Keratinocyte (primary cell): ENCODE results near the gene SH3GLB2. TPM values are rescaled to one million over a fixed set of nuclear protein-coding genes. Genes with fewer than 3 reads are reported as not detected.

Experiments used
- DNase-seq: peaks from one replicate; pipeline ENCODE4 v3.0.0-alpha.2; 2011; ENCODE audit warnings: low read depth, missing footprints, low spot score
- FAIRE-seq: peaks from 2 replicates; lab custom pipeline; 2011; peaks lifted over from hg19 to GRCh38; lab: Jason Lieb, UNC
- H2AFZ ChIP-seq: 2 replicates; pipeline ENCODE4 v1.6.0; 2012; ENCODE audit warnings: low read length, control low read depth, inconsistent platforms; ENCODE audit not compliant: control insufficient read depth
- H3K27ac ChIP-seq: 2 replicates; pipeline ENCODE4 v1.5.1; 2011; ENCODE audit warnings: low read length; ENCODE audit not compliant: control insufficient read depth, insufficient read depth
- H3K27me3 ChIP-seq: 3 replicates; pipeline ENCODE4 v1.6.0; 2011; ENCODE audit warnings: low read length; ENCODE audit not compliant: control insufficient read depth, insufficient read depth; ENCODE audit errors: extremely low read depth
- H3K36me3 ChIP-seq, 2 experiments: 2 replicates in 1 of 2; 3 replicates in 1 of 2; pipeline ENCODE4 v1.5.1; 2011; ENCODE audit warnings: low read length in 2 of 2, mild to moderate bottlenecking in 1 of 2; ENCODE audit not compliant: control insufficient read depth in 2 of 2, insufficient read depth in 2 of 2; ENCODE audit errors: extremely low read depth in 1 of 2
- H3K4me1 ChIP-seq: 3 replicates; pipeline ENCODE4 v1.5.1; 2011; ENCODE audit warnings: low read length; ENCODE audit not compliant: control insufficient read depth, insufficient read depth; ENCODE audit errors: extremely low read depth
- H3K4me2 ChIP-seq: 3 replicates; pipeline ENCODE4 v1.6.0; 2011; ENCODE audit warnings: low read depth, low read length; ENCODE audit not compliant: control insufficient read depth, insufficient read depth; ENCODE audit errors: extremely low read depth
- H3K4me3 ChIP-seq, 3 experiments: fragments of 200-600 bp in 1 of 3; sonication (generic) in 1 of 3; 2 replicates in 2 of 3; 3 replicates in 1 of 3; pipeline ENCODE4 v1.5.1; 2011 to 2016; ENCODE audit warnings: low read length in 3 of 3, mild to moderate bottlenecking in 3 of 3, control low read depth in 2 of 3, inconsistent platforms in 1 of 3, low read depth in 1 of 3, mixed read lengths in 1 of 3, mixed run types in 1 of 3, moderate library complexity in 1 of 3; ENCODE audit not compliant: control insufficient read depth in 2 of 3, insufficient read depth in 2 of 3; ENCODE audit errors: extremely low read depth in 1 of 3
- H3K79me2 ChIP-seq: 2 replicates; pipeline ENCODE4 v1.6.0; 2012; ENCODE audit warnings: low read length; ENCODE audit not compliant: control insufficient read depth, insufficient read depth
- H3K9ac ChIP-seq: 3 replicates; pipeline ENCODE4 v1.6.0; 2011; ENCODE audit warnings: low read length; ENCODE audit not compliant: control insufficient read depth, insufficient read depth; ENCODE audit errors: extremely low read depth
- H3K9me1 ChIP-seq: 3 replicates; pipeline ENCODE4 v1.6.0; 2011; ENCODE audit warnings: low read length; ENCODE audit not compliant: control insufficient read depth, insufficient read depth; ENCODE audit errors: extremely low read depth
- H3K9me3 ChIP-seq: 2 replicates; pipeline ENCODE4 v1.5.1; 2012; ENCODE audit warnings: low read depth, low read length; ENCODE audit not compliant: control insufficient read depth
- H4K20me1 ChIP-seq: 3 replicates; pipeline ENCODE4 v1.6.0; 2011; ENCODE audit warnings: low read length; ENCODE audit not compliant: control insufficient read depth, insufficient read depth; ENCODE audit errors: extremely low read depth
- EZH2 ChIP-seq: IDR thresholded peaks from one replicate; pipeline ENCODE4 v1.6.1; 2012; ENCODE audit warnings: inconsistent platforms, mild to moderate bottlenecking, low read length, moderate library complexity
- dilution Hi-C: fragments of 300-500 bp; cut with MboI; formaldehyde crosslinking; loops from one replicate; pipeline ENCODE4 v1.7.0; 2020; ENCODE audit warnings: low sequenced_read_pairs; ENCODE audit not compliant: extremely low pct_ligation_motif_present
- polyA plus RNA-seq, 5 experiments: library from polyadenylated mRNA; depleted of rRNA in 3 of 5; stranded (reverse) in 3 of 5; stranded (forward) in 1 of 5; unstranded in 1 of 5; fragments of >200 nt; gene quantifications; 1 replicate in 1 of 5; 2 replicates in 3 of 5; 3 replicates in 1 of 5; pipeline versions ENCODE4 v1.2.1 to v1.2.3, GENCODE V29; 2011 to 2012; ENCODE audit warnings: missing spikeins in 2 of 5, low read depth in 1 of 5, low replicate concordance in 1 of 5
- TF ChIP-seq, protein P1 (sequence below), 3 experiments: IDR thresholded peaks in 1 of 3; conservative IDR thresholded peaks in 1 of 3; optimal IDR thresholded peaks in 1 of 3; 2 replicates in 2 of 3; 3 replicates in 1 of 3; pipeline versions ENCODE3 to v1.5.1; 2011; ENCODE audit warnings: low read length in 3 of 3, mild to moderate bottlenecking in 3 of 3, moderate library complexity in 2 of 3, control low read depth in 1 of 3, inconsistent platforms in 1 of 3; ENCODE audit not compliant: insufficient read depth in 2 of 3; ENCODE audit errors: extremely low read depth in 1 of 3

SH3GLB2 gene
- polyA plus RNA-seq, 1 donor (not counting 4 experiments of a cell fraction or from before 2014, with no cell fraction given): 37.1 TPM

DNA sequence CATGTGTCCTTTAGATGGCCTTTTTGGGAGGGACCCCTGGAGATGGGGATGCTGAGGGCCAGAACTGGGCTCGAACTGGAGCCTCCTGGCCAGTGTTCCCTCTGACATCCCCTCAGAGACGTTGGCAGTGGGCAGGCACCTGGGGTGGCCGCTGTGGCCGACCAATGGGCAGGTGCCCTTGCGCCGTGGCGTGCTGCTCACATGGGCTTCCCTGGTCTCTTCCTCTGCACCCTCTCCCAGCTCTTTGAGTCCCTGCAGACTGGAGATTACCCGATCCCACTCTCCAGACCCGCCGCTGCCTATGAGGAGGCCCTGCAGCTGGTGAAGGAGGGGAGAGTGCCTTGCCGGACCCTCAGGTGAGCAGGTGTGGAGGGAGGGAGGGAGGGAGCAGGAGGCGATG lies 32.9 kb upstream of the SH3GLB2 start:
- H3K9ac ChIP-seq: no peak overlapping the region
- no peaks in the 10 kb centered on the region for H3K9me3 ChIP-seq
- H3K4me1 ChIP-seq: no peaks in the 10 kb centered on the region
- no peaks in the 10 kb centered on the region for H4K20me1 ChIP-seq
- peaks cover 21 to 31% of the 10 kb centered on the region in 2 experiments for H3K36me3 ChIP-seq
- dilution Hi-C loops: no loop called here
- H3K4me3 ChIP-seq: no peak overlapping the region
- no peak overlapping the region for H3K27ac ChIP-seq
- no peaks in the 10 kb centered on the region for H3K9me1 ChIP-seq
- no peak for FAIRE-seq
- H3K4me2 ChIP-seq: no peak overlapping the region
- no peaks in the 10 kb centered on the region for H3K79me2 ChIP-seq
- no peak overlapping the region for H2AFZ ChIP-seq
- H3K27me3 ChIP-seq: no peaks in the 10 kb centered on the region
- TF ChIP-seq EZH2: no peak
- TF ChIP-seq, protein P1, sequence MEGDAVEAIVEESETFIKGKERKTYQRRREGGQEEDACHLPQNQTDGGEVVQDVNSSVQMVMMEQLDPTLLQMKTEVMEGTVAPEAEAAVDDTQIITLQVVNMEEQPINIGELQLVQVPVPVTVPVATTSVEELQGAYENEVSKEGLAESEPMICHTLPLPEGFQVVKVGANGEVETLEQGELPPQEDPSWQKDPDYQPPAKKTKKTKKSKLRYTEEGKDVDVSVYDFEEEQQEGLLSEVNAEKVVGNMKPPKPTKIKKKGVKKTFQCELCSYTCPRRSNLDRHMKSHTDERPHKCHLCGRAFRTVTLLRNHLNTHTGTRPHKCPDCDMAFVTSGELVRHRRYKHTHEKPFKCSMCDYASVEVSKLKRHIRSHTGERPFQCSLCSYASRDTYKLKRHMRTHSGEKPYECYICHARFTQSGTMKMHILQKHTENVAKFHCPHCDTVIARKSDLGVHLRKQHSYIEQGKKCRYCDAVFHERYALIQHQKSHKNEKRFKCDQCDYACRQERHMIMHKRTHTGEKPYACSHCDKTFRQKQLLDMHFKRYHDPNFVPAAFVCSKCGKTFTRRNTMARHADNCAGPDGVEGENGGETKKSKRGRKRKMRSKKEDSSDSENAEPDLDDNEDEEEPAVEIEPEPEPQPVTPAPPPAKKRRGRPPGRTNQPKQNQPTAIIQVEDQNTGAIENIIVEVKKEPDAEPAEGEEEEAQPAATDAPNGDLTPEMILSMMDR (optimal IDR thresholded peaks at IDR 0.05 in 1 of 3, IDR thresholded peaks at IDR 0.05 in 1 of 3, conservative IDR thresholded peaks at IDR 0.05 in 1 of 3; ENCODE audit: extremely low read depth in 1 of 3, insufficient read depth in 2 of 3, low read length in 3 of 3): no peak
- DNase-seq: no peak

DNA sequence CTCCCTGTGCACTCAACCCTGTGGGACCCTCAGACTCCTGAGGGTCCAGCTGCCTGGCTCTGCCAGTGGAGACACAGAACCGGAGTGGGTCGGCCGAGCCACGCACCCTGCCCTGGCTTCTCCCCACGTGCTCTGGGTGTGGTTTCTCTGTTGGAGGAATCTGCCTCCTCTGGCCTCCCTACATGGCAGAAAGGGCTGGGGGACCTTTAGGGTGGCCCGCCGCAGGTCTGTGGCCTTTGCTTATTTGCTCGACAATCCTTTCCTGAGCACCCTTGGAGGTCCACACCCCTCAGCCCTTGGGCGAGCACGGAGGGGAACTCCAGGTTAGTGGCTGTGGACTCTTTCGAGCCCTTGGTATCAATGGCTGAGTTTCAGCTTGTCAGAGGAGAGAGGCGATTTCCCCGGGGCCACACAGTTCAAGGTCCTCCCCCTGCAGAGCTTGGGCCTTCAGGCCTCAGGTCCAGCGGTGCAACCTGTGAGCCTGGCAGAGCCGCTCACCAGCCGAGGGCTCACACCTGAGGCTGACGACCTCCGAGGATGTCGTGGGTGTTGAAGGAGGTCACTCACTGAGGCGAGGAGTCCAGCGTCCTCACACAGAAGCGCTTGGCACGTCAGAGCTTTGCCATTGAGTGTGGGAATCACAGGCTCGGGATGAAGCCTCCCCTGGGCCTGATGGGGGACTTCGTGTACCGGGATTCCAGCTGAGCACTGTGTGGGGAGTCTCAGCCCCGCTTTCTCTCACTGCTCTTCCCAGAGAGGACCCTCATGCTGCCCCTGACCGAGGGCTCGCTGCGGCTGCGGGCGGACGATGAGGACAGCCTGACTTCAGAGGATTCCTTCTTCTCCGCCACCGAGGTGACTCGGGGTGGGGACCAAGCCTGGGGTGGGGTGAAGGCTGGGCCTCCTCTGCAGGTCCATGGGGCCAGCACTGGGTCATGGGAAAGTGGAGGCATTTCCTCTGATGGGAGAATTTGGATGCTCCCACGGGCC lies 32.0 kb upstream of the SH3GLB2 start:
- TF ChIP-seq, protein P1 (optimal IDR thresholded peaks at IDR 0.05 in 1 of 3, IDR thresholded peaks at IDR 0.05 in 1 of 3, conservative IDR thresholded peaks at IDR 0.05 in 1 of 3; ENCODE audit: extremely low read depth in 1 of 3, insufficient read depth in 2 of 3, low read length in 3 of 3): no peak
- TF ChIP-seq EZH2: no peak
- no peak overlapping the region for H3K4me2 ChIP-seq
- H3K4me1 ChIP-seq: no peaks in the 10 kb centered on the region
- H3K4me3 ChIP-seq: no peak overlapping the region
- no peak for DNase-seq
- H3K27ac ChIP-seq: no peak overlapping the region
- H3K27me3 ChIP-seq: no peaks in the 10 kb centered on the region
- H3K36me3 ChIP-seq: peaks cover 16 to 28% of the 10 kb centered on the region in 2 experiments
- no peaks in the 10 kb centered on the region for H3K79me2 ChIP-seq
- no peak for FAIRE-seq
- no peaks in the 10 kb centered on the region for H3K9me3 ChIP-seq
- H2AFZ ChIP-seq: no peak overlapping the region
- H3K9ac ChIP-seq: no peak overlapping the region
- H3K9me1 ChIP-seq: no peaks in the 10 kb centered on the region
- no peaks in the 10 kb centered on the region for H4K20me1 ChIP-seq
- dilution Hi-C loops: no loop called here
